HG02798 (cell line): Measurements from ENCODE around the gene PIH1D2.
"Not testable (repeated sequence)": the region's sequence is repeated elsewhere in the genome, so short reads cannot be mapped to it uniquely, and the experiment has no call there.

ENCODE experiments used
- ATAC-seq: cut with Tn5 transposase; IDR thresholded peaks from one replicate; pipeline ENCODE4 v1.9.1; 2021; ENCODE audit warnings: mild to moderate bottlenecking; ENCODE audit not compliant: unreplicated experiment, poor library complexity

Gene PIH1D2

GRCh38 chr11:112058103-112058502 lies 15.7 kb downstream of the PIH1D2 start:
- no peak for ATAC-seq

DNA sequence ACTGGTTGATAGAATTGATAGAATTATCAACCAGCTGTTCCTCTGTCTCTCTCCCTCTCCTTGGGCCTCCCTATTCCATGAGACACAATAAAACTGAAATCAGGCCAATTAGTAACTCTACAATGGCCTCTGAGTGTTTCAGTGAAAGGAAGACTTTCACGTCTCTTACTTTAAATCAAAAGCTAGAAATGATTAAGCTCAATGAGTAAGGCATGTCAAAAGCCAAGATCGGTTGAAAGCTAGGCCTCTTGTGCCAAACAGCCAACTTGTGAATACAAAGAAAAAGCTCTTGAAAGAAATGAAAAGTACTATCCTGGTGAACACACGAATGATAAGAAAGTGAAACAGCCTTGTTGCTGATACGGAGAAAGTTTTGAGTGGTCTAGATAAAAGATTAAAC lies 16.6 kb downstream of the PIH1D2 start:
- ATAC-seq, result no peak

DNA sequence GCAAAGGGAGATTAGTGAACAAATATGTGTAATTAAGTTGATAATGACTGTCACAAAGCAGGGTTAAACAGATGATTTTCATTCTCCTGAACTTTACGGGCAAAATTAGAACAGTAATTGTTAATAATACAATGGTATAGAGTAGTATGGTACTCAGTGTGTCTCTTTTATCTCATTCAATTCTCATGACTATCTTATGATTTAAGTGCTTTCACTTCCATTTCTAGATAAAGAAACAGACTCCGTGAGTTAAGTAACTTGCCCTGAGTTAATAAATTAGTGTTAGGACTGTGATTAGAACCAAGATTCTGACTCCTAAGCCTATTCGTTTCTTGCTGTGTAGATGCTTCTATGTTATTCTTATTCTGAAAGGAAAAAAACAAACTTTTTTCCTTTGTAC lies 22.0 kb downstream of the PIH1D2 start:
- ATAC-seq, result peak; percentile 41

DNA sequence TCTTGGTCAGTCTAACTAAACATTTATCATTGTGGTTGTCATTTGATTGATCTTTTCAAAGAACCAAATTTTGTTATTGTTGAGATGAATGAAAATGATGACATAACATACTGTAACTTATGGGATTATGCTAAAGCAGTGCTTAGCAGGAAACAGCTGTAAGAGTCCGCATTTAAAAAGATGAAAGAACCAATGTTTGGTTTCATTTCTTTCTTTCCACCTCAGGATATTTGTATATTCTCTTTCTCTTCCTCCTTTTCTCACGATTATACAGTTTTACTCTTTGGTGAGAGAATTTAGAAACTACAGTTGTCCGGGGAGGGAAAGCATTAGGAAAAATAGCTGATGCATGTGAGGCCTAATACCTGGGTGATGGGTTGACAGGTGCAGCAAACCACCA lies 23.1 kb downstream of the PIH1D2 start:
- ATAC-seq, result peak; percentile 83

- ATAC-seq, result no peak
Observed at GRCh38 chr11:112049777-112050176, 24.0 kb downstream of the PIH1D2 start.

DNA sequence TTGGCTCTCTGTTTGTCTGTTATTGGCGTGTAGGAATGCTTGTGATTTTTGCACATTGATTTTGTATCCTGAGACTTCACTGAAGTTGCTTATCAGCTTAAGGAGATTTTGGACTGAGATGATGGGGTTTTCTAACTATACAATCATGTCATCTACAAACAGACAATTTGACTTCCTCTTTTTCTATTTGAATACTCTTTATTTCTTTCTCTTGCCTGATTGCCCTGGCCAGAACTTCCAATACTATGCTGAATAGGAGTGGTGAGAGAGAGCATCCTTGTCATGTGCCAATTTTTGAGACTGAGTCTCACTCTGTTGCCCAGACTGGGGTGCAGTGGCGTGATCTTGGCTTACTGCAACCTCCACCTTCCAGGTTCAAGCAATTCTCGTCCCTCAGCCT lies 25.6 kb downstream of the PIH1D2 start:
- ATAC-seq, result not testable (repeated sequence)

- ATAC-seq, result not testable (repeated sequence)
Observed at GRCh38 chr11:112046647-112047046, 27.2 kb downstream of the PIH1D2 start.

GRCh38 chr11:112044961-112045360 lies 28.9 kb downstream of the PIH1D2 start:
- ATAC-seq, result no peak

DNA sequence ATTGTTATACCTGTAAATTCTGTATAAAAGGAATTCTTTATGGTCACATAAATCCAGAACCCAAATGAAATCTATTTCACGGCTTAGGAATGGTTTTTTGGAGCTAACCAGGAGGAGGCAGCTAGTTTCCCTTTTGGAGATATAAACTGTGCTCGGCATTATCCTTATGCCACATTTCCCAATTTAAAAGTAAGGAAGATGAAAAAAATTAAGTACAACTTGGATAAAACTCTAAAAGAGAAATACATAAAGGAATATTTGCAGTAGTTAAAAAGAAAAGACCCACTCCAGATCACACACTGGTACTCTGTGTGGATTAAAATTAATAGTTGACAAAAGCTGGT lies 30.9 kb downstream of the PIH1D2 start:
- ATAC-seq, result no peak

GRCh38 chr11:112042161-112042960 lies 31.5 kb downstream of the PIH1D2 start:
- ATAC-seq, result no peak

DNA sequence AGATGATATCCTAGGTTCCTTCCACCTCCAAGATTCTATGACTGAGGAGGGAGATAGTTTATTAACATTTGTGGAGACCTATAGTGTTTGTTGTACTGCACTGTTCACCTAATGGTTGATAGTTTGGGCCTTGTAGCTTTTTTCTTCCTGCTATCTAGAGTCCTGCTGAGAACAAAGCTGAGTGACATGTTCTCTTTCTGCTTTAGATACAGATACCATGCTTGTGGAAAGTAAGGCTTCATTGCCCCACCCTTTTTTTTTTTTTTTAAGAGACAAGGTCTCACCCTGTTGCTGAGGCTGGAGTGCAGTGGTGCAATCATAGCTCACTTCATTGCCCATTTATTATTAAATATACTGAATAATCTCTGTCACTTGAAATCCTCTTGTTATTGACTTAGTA lies 36.3 kb downstream of the PIH1D2 start:
- ATAC-seq, result no peak

- no peak for ATAC-seq
Observed at GRCh38 chr11:112033902-112034301, 39.9 kb downstream of the PIH1D2 start.

GRCh38 chr11:112029460-112029859 lies 44.4 kb downstream of the PIH1D2 start:
- ATAC-seq, result no peak

- ATAC-seq, result not testable (repeated sequence)
Observed at GRCh38 chr11:112026784-112027410, 46.9 kb downstream of the PIH1D2 start.

- ATAC-seq, result no peak
Observed at GRCh38 chr11:112025707-112026106, 48.1 kb downstream of the PIH1D2 start.

DNA sequence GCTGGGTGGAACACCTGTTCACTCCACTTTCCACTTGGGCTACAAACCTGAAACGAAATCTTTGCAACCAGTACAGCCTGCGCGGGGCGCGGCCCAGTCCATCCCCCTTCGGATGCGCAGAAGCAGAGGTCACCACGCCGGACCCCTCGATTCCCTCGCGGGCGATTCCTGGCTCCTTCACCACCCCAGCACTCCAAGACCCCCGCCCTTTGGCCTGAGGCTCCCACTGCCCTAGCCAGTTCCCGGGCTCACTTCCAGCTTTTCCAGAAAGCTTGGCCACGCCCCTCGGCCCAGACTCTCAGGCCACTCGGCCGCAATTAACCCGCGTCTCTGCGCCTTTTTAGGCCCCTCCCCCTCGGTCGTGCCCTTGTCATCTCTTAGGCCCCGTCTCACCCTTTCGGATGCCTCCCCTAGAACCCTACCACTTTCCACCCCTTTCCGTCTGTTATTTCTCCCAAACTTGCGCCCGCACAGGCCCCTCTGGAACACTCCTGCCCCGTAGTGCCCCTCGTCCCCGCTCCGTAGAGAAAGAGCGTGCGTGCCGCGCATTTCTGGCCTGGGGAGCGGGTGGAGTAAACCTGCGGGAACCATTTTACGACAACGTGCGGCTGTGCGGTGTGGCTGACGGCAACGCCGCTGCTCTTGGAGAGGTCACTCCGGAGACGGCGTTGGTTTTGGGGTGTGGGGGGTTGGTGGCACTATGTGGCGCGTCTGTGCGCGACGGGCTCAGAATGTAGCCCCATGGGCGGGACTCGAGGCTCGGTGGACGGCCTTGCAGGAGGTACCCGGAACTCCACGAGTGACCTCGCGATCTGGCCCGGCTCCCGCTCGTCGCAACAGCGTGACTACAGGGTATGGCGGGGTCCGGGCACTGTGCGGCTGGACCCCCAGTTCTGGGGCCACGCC lies 48.8 kb downstream of the PIH1D2 start, which contains the start of gene DLAT:
DLAT (plus strand) TSS at position 636 of the 906 bp plus-strand sequence; CDS start at position 701, 65 bp downstream.
- ATAC-seq, result peak; percentile 85

DNA sequence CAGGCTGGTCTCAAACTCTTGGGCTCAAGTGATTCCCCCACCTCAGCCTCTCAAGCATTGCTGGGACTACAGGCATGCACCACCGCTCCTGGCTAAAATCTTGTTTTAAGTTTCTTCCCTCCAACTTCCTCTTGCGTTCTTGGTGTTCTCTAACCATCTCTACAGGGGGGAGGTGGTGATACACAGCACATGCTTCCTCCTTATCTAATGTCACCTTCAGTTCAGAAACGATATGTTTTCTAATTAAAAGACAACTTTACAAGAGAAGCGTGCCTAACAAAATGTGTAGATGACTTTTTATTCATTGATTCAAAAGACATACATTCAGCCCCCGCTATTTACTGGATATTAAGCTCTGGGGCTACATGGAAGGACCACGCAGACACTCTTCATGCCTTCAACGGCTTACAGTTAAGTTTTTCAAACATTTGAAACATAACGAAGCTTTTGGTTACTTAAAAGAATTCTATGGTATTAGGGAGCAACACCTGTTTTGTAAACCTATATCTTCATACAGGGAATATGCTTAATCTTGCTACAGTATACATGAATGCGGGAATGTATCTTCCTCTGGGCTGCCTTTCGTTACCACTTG lies 49.5 kb downstream of the PIH1D2 start:
- ATAC-seq, result no peak

- ATAC-seq, result no peak
Observed at GRCh38 chr11:112023104-112023503, 50.7 kb downstream of the PIH1D2 start.

DNA sequence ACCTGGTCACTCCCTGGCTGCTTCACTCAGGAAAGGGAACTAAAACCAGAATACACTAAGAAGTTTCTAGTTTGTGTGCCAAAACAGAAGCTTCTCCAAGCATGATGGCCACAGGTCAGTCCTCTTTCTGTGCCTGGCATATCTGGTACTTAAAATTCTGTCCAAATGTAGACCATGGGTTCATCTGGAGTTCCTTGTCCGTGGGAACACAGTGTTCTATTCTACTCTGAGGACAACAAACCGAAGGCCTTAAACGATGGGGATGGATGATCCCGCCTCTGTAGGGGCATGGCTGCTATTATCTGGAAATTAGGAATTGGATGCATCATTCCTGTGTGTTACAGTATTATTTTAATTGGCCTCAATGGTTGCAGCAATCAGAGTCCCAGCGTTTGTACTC lies 54.8 kb downstream of the PIH1D2 start:
- no peak for ATAC-seq
